ENCODE measurements around the gene CFAP43. TPM values are rescaled to one million over a fixed set of nuclear protein-coding genes. Genes with fewer than 3 reads are reported as not detected.

Gene CFAP43
- total RNA-seq, 4 donors from 2014 or later, result 0.16 to 0.45 (median 0.40) TPM; not detected in 1

DNA sequence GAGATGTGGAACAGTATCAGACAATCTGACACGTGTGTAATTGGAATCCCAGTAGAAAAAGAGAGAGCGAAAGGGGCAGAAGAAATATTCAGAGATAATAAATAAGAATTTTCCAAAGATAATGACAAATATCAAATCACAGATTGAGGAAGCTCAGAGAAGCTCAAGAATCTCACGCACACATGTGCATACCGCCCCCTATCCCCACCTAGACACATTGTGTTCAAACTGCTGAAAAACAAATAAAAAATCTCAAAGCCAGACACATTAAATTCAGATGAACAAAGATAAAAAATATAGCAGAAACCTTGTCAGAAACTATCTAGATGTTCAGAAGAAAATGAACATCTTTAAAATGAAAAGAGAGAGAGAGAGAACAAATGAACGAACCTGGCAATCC, 92.9 kb downstream of the CFAP43 start:
- 67 to 93% methylated on average over 3 to 5 of the region's 5 CpGs for WGBS, 2 donors (ENCODE audit: low coverage in 1 of 2)

DNA sequence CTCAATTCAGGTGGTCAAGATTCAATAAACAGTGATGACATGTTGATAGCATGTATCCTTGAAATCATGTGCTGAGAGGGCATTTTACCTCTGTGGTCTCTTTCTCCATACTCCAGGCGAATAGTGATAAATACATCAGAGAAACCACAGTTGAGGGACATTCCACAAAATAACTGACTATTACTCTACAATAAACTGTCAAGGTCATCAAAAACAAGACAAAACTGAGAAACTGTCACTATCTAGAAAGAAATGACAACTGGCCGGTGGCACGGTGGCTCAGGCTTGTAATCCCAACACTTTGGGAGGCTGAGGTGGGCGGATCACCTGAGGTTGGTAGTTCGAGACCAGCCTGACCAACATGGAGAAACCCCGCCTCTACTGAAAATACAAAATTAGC, 94.0 kb downstream of the CFAP43 start:
- Histone ChIP-seq H3K27ac (no peak overlapping the region), H3K9me3 (no peaks in the 10 kb centered on the region), H3K36me3 (no peaks in the 10 kb centered on the region), H3K4me1 (no peaks in the 10 kb centered on the region), H3K4me3 (no peak overlapping the region), H3K27me3 (no peaks in the 10 kb centered on the region)
- TF ChIP-seq EP300 (IDR thresholded peaks at IDR 0.05), result no peak
- no peak for TF ChIP-seq POLR2AphosphoS5 (IDR thresholded peaks at IDR 0.05)
- TF ChIP-seq, protein P1, sequence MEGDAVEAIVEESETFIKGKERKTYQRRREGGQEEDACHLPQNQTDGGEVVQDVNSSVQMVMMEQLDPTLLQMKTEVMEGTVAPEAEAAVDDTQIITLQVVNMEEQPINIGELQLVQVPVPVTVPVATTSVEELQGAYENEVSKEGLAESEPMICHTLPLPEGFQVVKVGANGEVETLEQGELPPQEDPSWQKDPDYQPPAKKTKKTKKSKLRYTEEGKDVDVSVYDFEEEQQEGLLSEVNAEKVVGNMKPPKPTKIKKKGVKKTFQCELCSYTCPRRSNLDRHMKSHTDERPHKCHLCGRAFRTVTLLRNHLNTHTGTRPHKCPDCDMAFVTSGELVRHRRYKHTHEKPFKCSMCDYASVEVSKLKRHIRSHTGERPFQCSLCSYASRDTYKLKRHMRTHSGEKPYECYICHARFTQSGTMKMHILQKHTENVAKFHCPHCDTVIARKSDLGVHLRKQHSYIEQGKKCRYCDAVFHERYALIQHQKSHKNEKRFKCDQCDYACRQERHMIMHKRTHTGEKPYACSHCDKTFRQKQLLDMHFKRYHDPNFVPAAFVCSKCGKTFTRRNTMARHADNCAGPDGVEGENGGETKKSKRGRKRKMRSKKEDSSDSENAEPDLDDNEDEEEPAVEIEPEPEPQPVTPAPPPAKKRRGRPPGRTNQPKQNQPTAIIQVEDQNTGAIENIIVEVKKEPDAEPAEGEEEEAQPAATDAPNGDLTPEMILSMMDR (IDR thresholded peaks at IDR 0.05), result no peak
- no peak for TF ChIP-seq POLR2A (IDR thresholded peaks at IDR 0.05)
- no peak for ATAC-seq
- 84 to 94% methylated on average over 2 to 6 of the region's 6 CpGs for WGBS, 2 donors (ENCODE audit: low coverage in 1 of 2)

More for the DNA sequence above, 92.9 kb downstream of the CFAP43 start:
- H3K9me3 ChIP-seq, result no peaks in the 10 kb centered on the region
- ATAC-seq, result no peak
- H3K4me3 ChIP-seq, result no peak overlapping the region
- H3K27me3 ChIP-seq, result no peaks in the 10 kb centered on the region
- H3K27ac ChIP-seq, result no peak overlapping the region
- H3K4me1 ChIP-seq, result no peaks in the 10 kb centered on the region
- TF ChIP-seq POLR2AphosphoS5 (IDR thresholded peaks at IDR 0.05), result no peak
- TF ChIP-seq, protein P1 (IDR thresholded peaks at IDR 0.05), result peak in 1 of 4 experiments; percentile 24
- no peaks in the 10 kb centered on the region for H3K36me3 ChIP-seq

- 49 to 61% methylated on average over 3 of the region's 3 CpGs for WGBS, 2 donors (ENCODE audit: low coverage in 1 of 2)
- Histone ChIP-seq H3K9me3 (no peaks in the 10 kb centered on the region), H3K4me3 (no peak overlapping the region), H3K27ac (no peak overlapping the region), H3K4me1 (no peaks in the 10 kb centered on the region), H3K27me3 (no peaks in the 10 kb centered on the region), H3K36me3 (peaks cover 0 to 17% of the 10 kb centered on the region in 2 donors)
- TF ChIP-seq, protein P1 (IDR thresholded peaks at IDR 0.05), result no peak
- TF ChIP-seq POLR2AphosphoS5 (IDR thresholded peaks at IDR 0.05) (no peak), EP300 (IDR thresholded peaks at IDR 0.05) (no peak), POLR2A (IDR thresholded peaks at IDR 0.05) (no peak)
- no peak for ATAC-seq
These were observed 102.1 kb downstream of the CFAP43 start for GRCh38 chr10:104130041-104130440.

DNA sequence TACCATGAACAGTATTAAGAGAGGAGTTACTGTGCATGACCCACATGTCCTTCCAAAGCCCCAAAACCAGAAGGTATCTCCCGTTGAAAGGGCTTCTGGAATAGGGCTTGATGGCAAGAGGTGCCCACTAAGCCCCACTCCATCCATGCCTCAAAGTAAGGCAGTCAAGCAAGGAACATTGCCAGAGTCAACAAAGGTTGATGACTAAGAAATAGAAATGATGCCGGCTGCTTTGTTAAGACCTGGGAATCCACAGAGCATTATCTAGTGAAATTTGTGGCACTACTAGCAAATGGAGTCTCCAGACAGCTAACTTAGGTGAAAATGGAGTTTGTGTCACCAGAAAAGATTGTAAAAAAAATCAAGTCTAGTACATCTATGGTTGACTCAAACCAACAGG, 104.0 kb downstream of the CFAP43 start:
- Histone ChIP-seq H3K27me3 (no peaks in the 10 kb centered on the region), H3K4me3 (no peak overlapping the region), H3K27ac (no peak overlapping the region), H3K4me1 (peaks cover 0 to 3% (median 0%) of the 10 kb centered on the region in 3 donors), H3K36me3 (peaks cover 0 to 20% of the 10 kb centered on the region in 2 donors), H3K9me3 (no peaks in the 10 kb centered on the region)
- ATAC-seq, result no peak
- WGBS, 2 donors (ENCODE audit: low coverage in 1 of 2), result 79 to 89% methylated on average over 2 of the region's 2 CpGs
- no peak for TF ChIP-seq POLR2AphosphoS5 (IDR thresholded peaks at IDR 0.05)
- TF ChIP-seq EP300 (IDR thresholded peaks at IDR 0.05), result no peak
- TF ChIP-seq POLR2A (IDR thresholded peaks at IDR 0.05), result no peak
- TF ChIP-seq, protein P1 (IDR thresholded peaks at IDR 0.05), result no peak

DNA sequence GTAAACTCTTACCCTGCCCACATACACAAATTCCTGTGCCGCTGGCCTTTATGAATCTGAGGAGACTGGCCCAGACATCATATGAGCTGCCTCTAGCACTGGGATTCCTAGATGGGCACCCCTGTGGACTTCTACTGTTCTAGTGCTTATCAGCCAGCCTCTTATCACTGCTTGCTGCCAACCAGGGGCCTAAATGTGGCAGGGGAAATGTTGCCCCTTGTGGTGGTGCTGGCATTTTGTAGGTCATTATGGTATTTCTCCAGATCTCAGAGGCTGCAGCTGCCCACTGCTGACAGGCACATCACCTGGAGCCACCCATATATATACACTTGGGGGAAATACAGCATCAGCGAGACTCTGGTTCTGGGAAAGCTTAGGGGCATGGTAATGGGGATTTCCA, 104.8 kb downstream of the CFAP43 start:
- H3K4me1 ChIP-seq, result peaks cover 0 to 10% (median 0%) of the 10 kb centered on the region in 3 donors
- H3K27ac ChIP-seq, result no peak overlapping the region
- ATAC-seq, result no peak
- H3K36me3 ChIP-seq, result peaks cover 0 to 20% of the 10 kb centered on the region in 2 donors
- TF ChIP-seq POLR2AphosphoS5 (IDR thresholded peaks at IDR 0.05) (no peak), EP300 (IDR thresholded peaks at IDR 0.05) (no peak), POLR2A (IDR thresholded peaks at IDR 0.05) (no peak)
- TF ChIP-seq, protein P1 (IDR thresholded peaks at IDR 0.05), result no peak
- 85 to 100% methylated on average over 1 to 2 of the region's 2 CpGs for WGBS, 2 donors (ENCODE audit: low coverage in 1 of 2)
- no peak overlapping the region for H3K4me3 ChIP-seq
- H3K27me3 ChIP-seq, result no peaks in the 10 kb centered on the region
- H3K9me3 ChIP-seq, result no peaks in the 10 kb centered on the region

Measured in gastroesophageal sphincter (tissue), 4 donors.